Left colon (tissue), 2 donors: ENCODE data around the gene ALAS1. TPM values are rescaled to one million over a fixed set of nuclear protein-coding genes. Genes with fewer than 3 reads are reported as not detected.

ENCODE experiments used
- ATAC-seq: fragments of 200-7000 bp; cut with Tn5 transposase; one replicate; pipeline ENCODE4 v1.9.1; 2020; ENCODE audit warnings: mild to moderate bottlenecking, moderate library complexity
- DNase-seq, 2 donors: peaks; one replicate each; pipeline ENCODE4 v3.0.0-alpha.2; 2020
- intact Hi-C, 2 donors: fragments of 100-400 bp; cut with DNase I in 1 of 2; cut with micrococcal nuclease in 1 of 2; formaldehyde crosslinking; loops; one replicate each; pipeline versions ENCODE4 v1.11.2 to v1.14.0; 2022; cut with DNase I, micrococcal nuclease
- total RNA-seq, 2 donors: library from RNA; stranded (reverse); fragmentation: NEBNext Ultra II Directional; extraction: Animal tissue kit (Norgen Biotek cat#: 25700); gene quantifications; one replicate each; pipeline ENCODE4 v1.2.1, GENCODE V29; 2021
- donor health status: DM: no; HTN: no; CAD: no.
- donor health status: DM: yes; HTN: yes; CAD: no.

The ALAS1 gene
- total RNA-seq, 2 donors from 2014 or later: 128 to 150 TPM

- ATAC-seq (no peak), DNase-seq (no peak)
- intact Hi-C loops: no loop called here
Measured at GRCh38 chr3:52228266-52228665, 30.3 kb downstream of the ALAS1 start.

DNA sequence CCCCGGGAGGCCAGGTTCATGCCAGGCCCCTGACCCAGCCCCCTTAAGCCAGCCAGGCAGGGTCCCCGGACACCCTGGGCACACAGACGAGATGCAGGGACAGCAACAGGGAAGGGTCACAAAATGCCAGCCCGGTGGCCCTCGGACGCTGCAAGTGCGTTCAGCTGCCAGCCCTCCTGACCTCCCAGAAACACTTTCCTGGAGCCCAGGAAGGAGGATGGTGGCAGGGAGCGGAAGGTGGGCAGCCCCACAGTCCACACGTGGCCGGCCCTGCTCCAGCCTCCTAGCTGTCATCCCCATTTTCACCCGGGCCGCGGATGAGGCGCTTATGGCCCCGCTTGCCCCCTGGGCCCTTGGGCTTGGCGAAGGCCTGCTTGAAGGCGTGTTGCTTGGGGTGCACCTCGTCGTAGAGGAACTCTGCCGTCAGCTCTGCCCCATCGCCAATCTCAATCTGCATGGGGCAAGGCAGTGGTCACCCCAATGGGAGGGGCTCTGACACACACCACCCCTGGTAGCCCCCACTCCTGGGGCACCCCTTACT lies 30.9 kb downstream of the ALAS1 start:
- intact Hi-C loops: no loop called here
- ATAC-seq: no peak
- no peak for DNase-seq

DNA sequence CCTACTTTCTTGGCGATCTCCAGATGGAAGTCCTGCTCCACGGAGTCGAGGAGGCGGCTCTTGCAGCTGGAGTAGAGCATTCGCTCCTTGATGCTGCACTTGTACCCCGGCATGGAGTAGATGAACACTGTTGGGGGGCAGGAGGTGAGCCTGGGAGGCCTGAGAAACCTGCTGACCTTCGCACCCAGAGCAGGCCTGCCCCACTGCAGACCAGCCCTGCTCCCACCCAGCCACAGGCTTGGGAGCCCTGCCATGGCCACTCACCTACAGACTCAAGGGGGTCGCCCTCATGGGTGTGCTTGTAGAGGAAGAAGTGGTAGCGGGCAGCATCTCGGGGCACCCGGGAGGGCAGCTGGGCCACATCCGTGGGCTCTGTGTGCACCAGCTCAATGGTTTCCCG lies 31.7 kb downstream of the ALAS1 start:
- intact Hi-C loops: loop anchor here (5.0 kb wide), 1 partner anchor 108 kb away; no protein-coding TSS in a partner anchor
- DNase-seq: no peak
- no peak for ATAC-seq

- intact Hi-C loops: loop anchor here (5.0 kb wide), 1 partner anchor 107 kb away; no protein-coding TSS in a partner anchor
- no peak for DNase-seq
- no peak for ATAC-seq
Measured at GRCh38 chr3:52230461-52230860, 32.5 kb downstream of the ALAS1 start.

GRCh38 chr3:52230889-52231499 lies 33.0 kb downstream of the ALAS1 start:
- no peak for DNase-seq
- no peak for ATAC-seq
- intact Hi-C loops: loop anchor here (5.0 kb wide), 1 partner anchor 106 kb away; no protein-coding TSS in a partner anchor

- DNase-seq: peak; percentile 69 to 86
- intact Hi-C loops: loop anchor here (5.0 kb wide), 1 partner anchor 106 kb away; no protein-coding TSS in a partner anchor
Measured at GRCh38 chr3:52231502-52232278, 33.7 kb downstream of the ALAS1 start.

GRCh38 chr3:52232279-52233107 lies 34.5 kb downstream of the ALAS1 start:
- intact Hi-C loops: loop anchor here (5.0 kb wide), 1 partner anchor 105 kb away; no protein-coding TSS in a partner anchor
- ATAC-seq: no peak
- DNase-seq: no peak

More at GRCh38 chr3:52231502-52232278, 33.7 kb downstream of the ALAS1 start:
- peak; percentile 82 for ATAC-seq

GRCh38 chr3:52233108-52233591 lies 35.2 kb downstream of the ALAS1 start:
- DNase-seq: no peak
- ATAC-seq: no peak
- intact Hi-C loops: loop anchor here (5.0 kb wide), 1 partner anchor 104 kb away; no protein-coding TSS in a partner anchor

DNA sequence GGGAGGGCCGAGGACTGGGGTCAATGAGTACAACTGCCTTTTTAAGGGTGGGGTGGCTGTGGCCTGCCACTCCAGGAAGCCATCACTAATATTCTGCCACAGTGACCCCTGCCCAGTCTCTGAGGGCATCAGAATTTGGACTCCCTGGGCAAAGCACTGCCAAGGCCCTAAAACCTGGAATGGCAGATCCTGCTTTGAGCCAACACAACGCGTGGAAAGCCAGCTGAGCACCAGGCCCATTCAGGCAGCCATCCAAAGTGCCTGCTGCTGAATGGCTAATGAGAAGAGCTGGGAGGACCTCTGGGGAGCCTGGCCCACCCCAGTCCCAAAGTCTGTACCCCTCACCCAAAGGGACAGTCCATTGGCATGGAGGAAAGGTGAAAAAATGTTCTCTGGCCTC lies 36.0 kb downstream of the ALAS1 start:
- intact Hi-C loops: loop anchor here (5.0 kb wide), 1 partner anchor 103 kb away; no protein-coding TSS in a partner anchor
- ATAC-seq (no peak), DNase-seq (no peak)

GRCh38 chr3:52234516-52235447 lies 36.8 kb downstream of the ALAS1 start:
- intact Hi-C loops: loop anchor here (5.0 kb wide), 1 partner anchor 103 kb away; no protein-coding TSS in a partner anchor
- ATAC-seq (no peak), DNase-seq (no peak)

- intact Hi-C loops: no loop called here
- ATAC-seq: no peak
- peak in 1 of 2 donors; percentile 22 for DNase-seq
Measured at GRCh38 chr3:52236424-52236886, 38.5 kb downstream of the ALAS1 start.

DNA sequence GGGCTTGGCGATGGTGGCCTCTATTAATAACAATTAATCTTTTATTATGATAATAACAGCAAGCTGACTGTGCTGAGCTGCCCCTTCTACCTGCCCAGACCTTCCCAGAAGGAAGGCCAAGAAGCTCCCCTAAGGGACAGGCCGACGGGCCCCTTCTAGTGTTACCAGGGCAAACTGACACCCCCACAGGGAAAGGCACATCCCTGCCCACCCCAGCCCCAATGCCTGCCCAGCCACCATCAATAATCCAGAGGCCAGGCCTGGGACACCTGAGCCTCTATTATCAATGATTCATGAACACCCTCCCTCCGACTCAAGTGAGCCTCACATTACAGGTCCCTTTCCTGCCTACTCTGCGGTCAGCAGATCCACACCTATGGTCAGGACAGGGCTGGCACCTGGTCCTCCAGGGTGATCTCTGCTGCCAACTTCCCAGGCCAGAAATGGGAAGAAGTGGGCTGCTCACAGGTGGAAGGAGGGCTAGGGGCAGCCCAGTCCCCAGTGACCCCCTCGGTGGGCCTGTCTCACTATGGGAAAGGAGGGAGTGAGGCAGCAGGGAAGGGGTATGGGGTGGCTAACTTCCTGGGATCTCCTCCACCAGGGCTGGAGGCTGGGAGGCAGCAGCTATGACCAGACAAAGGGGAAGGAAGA lies 39.2 kb downstream of the ALAS1 start:
- ATAC-seq (no peak), DNase-seq (peak in 1 of 2 donors; percentile 28)
- intact Hi-C loops: no loop called here

GRCh38 chr3:52237657-52238172 lies 39.8 kb downstream of the ALAS1 start:
- peak; percentile 62 to 82 for DNase-seq
- intact Hi-C loops: no loop called here
- ATAC-seq: peak; percentile 14

GRCh38 chr3:52238193-52238760 lies 40.3 kb downstream of the ALAS1 start:
- ATAC-seq (peak; percentile 45), DNase-seq (no peak)
- intact Hi-C loops: no loop called here

DNA sequence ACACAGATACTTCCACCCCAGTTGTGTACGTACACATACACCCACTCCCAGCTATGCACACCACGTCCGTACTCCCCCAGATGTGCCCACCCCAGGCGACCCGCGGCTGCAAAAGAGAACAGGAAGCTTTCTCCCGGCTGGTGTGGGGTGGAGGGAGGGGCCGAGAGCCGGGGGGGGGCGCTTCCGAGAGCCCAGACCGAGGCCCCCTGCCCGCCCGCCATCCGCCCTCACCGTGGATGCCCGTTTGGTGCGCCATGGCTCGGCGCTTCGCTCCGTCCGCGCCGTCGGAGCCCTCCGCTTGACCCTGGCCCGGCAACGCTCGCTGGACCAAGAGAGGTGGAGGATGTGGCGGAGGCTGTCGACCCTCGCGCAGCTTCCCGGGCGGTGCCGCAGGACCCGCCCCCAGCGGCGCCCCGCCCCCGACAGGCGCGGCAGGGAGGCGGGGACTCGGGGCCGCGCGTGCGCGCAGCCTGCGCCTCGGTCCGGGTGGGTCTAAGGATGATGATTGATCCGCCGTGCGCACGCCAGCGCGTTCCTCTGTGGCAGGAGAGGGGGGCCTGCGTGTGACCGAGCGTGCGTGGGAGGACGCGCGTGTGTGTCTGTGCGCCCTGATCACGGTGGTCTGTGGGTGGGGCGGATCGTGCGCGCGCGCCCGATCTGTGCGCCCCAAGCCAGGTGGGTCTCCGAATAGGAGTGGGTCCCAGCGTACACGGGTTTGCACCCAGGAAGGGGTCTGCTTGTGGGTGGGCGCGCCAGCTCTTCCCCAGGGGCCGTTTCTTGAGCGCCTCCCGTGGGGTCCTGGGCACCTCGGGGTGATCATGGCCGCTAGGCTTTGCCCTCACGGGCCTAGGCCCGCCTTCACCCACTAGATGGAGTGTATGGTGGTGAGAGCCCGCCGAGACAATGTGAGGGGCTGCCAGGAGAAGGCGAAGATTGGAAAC lies 41.1 kb downstream of the ALAS1 start, which contains the start of gene TWF2:
Gene TWF2, minus strand, starts transcription at position 398 of the 941 bp plus-strand sequence. Its CDS starts 142 bp downstream, at position 256.
- ATAC-seq (peak; percentile 94), DNase-seq (peak; percentile 75 to 83)
- intact Hi-C loops: no loop called here
